Panc1 (cell line): ENCODE measurements around the gene MNAT1.

Source experiments
- POLR2AphosphoS5 ChIP-seq: IDR thresholded peaks from 2 replicates; pipeline ENCODE4 v1.6.1; 2012; ENCODE audit warnings: mild to moderate bottlenecking, low read depth, low read length, moderate library complexity
- REST ChIP-seq, 2 experiments: IDR thresholded peaks; 2 replicates each; pipeline ENCODE4 v1.6.1; 2011 to 2012; ENCODE audit warnings: low read depth in 2 of 2, control low read depth in 1 of 2, low read length in 1 of 2, mild to moderate bottlenecking in 1 of 2, moderate library complexity in 1 of 2; ENCODE audit not compliant: insufficient read depth in 1 of 2
- SIN3A ChIP-seq: IDR thresholded peaks from 2 replicates; pipeline ENCODE4 v1.6.1; 2012; ENCODE audit warnings: low read depth, mild to moderate bottlenecking, low read length, moderate library complexity, borderline replicate concordance; ENCODE audit not compliant: insufficient read depth
- TCF7L2 ChIP-seq: IDR thresholded peaks from 2 replicates; pipeline ENCODE4 v1.6.1; 2011; ENCODE audit warnings: mild to moderate bottlenecking, low read depth, low read length, inconsistent platforms
- TF ChIP-seq, protein P1 (sequence below): fragments of 450-650 bp; IDR thresholded peaks from 2 replicates; pipeline ENCODE4 v1.5.1; 2017; ENCODE audit warnings: mild to moderate bottlenecking

DNA sequence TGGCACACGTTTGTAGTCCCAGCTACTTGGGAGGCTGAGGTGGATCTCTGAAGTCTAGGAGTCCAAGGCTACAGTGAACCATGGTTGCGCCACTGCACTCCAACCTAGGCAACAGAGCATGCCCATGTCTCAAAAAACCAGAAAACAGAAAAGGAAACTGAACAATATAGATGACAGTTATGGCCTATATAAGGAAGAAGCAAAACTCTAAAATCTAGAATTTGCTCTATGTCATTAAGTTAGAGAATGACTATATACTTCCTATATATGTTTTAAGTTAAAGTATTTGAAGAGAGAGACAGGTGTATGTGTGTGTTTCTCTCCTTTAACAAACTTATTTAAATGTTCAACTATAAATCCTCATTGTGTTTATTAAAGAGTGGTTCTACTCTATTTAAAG, 65.8 kb downstream of the MNAT1 start:
- TF ChIP-seq SIN3A (no peak), REST (IDR thresholded peaks at IDR 0.05; ENCODE audit: insufficient read depth in 1 of 2, low read depth in 2 of 2, low read length in 1 of 2) (no peak), POLR2AphosphoS5 (no peak), TCF7L2 (no peak)
- TF ChIP-seq, protein P1, sequence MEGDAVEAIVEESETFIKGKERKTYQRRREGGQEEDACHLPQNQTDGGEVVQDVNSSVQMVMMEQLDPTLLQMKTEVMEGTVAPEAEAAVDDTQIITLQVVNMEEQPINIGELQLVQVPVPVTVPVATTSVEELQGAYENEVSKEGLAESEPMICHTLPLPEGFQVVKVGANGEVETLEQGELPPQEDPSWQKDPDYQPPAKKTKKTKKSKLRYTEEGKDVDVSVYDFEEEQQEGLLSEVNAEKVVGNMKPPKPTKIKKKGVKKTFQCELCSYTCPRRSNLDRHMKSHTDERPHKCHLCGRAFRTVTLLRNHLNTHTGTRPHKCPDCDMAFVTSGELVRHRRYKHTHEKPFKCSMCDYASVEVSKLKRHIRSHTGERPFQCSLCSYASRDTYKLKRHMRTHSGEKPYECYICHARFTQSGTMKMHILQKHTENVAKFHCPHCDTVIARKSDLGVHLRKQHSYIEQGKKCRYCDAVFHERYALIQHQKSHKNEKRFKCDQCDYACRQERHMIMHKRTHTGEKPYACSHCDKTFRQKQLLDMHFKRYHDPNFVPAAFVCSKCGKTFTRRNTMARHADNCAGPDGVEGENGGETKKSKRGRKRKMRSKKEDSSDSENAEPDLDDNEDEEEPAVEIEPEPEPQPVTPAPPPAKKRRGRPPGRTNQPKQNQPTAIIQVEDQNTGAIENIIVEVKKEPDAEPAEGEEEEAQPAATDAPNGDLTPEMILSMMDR: no peak
